ENCODE results near the gene NSMF. TPM values are rescaled to one million over a fixed set of nuclear protein-coding genes. Genes with fewer than 3 reads are reported as not detected.

Gene NSMF
- total RNA-seq, 1 donor from 2014 or later, result 85.3 TPM

- no peak overlapping the region for H3K27ac Mint-ChIP-seq
- H3K27me3 Mint-ChIP-seq (ENCODE audit: low read depth), result no peaks in the 10 kb centered on the region
Measured at GRCh38 chr9:137408651-137409405, 50.3 kb downstream of the NSMF start.

GRCh38 chr9:137407590-137408300 is 51.4 kb downstream of the NSMF start:
- TF ChIP-seq CTCF (IDR thresholded peaks at IDR 0.05; ENCODE audit: unreplicated experiment), result no peak
- no peak overlapping the region for H3K27ac Mint-ChIP-seq
- DNase-seq (ENCODE audit: low spot score in 2 of 2, unreplicated experiment in 2 of 2), result no peak
- no peaks in the 10 kb centered on the region for H3K27me3 Mint-ChIP-seq (ENCODE audit: low read depth)
- no peaks in the 10 kb centered on the region for H3K9me3 Mint-ChIP-seq
- no peak overlapping the region for H3K4me3 Mint-ChIP-seq
- H3K36me3 Mint-ChIP-seq, result peaks cover under 1% of the 10 kb centered on the region
- H3K4me1 Mint-ChIP-seq, result no peaks in the 10 kb centered on the region

More at GRCh38 chr9:137408651-137409405, 50.3 kb downstream of the NSMF start:
- no peaks in the 10 kb centered on the region for H3K36me3 Mint-ChIP-seq
- DNase-seq (ENCODE audit: low spot score in 2 of 2, unreplicated experiment in 2 of 2), result no peak
- H3K4me3 Mint-ChIP-seq, result no peak overlapping the region
- H3K4me1 Mint-ChIP-seq, result no peaks in the 10 kb centered on the region
- no peak for TF ChIP-seq CTCF (IDR thresholded peaks at IDR 0.05; ENCODE audit: unreplicated experiment)
- H3K9me3 Mint-ChIP-seq, result no peaks in the 10 kb centered on the region

- peak; percentile 63 to 85 for DNase-seq (ENCODE audit: low spot score in 2 of 2, unreplicated experiment in 2 of 2)
- H3K36me3 Mint-ChIP-seq, result peaks cover 7% of the 10 kb centered on the region
- no peak overlapping the region for H3K27ac Mint-ChIP-seq
- peaks cover 5% of the 10 kb centered on the region for H3K9me3 Mint-ChIP-seq
- peak; percentile 80 for TF ChIP-seq CTCF (IDR thresholded peaks at IDR 0.05; ENCODE audit: unreplicated experiment)
- no peaks in the 10 kb centered on the region for H3K27me3 Mint-ChIP-seq (ENCODE audit: low read depth)
- H3K4me1 Mint-ChIP-seq, result no peaks in the 10 kb centered on the region
- H3K4me3 Mint-ChIP-seq, result no peak overlapping the region
Measured at GRCh38 chr9:137406876-137407589, 52.1 kb downstream of the NSMF start.

GRCh38 chr9:137406085-137406760 is 52.9 kb downstream of the NSMF start:
- H3K4me3 Mint-ChIP-seq, result peak overlapping the region; percentile 26
- no peaks in the 10 kb centered on the region for H3K4me1 Mint-ChIP-seq
- no peak for TF ChIP-seq CTCF (IDR thresholded peaks at IDR 0.05; ENCODE audit: unreplicated experiment)
- DNase-seq (ENCODE audit: low spot score in 2 of 2, unreplicated experiment in 2 of 2), result no peak
- H3K27ac Mint-ChIP-seq, result no peak overlapping the region
- H3K27me3 Mint-ChIP-seq (ENCODE audit: low read depth), result no peaks in the 10 kb centered on the region
- peaks cover 5% of the 10 kb centered on the region for H3K9me3 Mint-ChIP-seq
- peaks cover 7% of the 10 kb centered on the region for H3K36me3 Mint-ChIP-seq

GRCh38 chr9:137405677-137406081 is 53.5 kb downstream of the NSMF start:
- peaks cover 5% of the 10 kb centered on the region for H3K9me3 Mint-ChIP-seq
- DNase-seq (ENCODE audit: low spot score in 2 of 2, unreplicated experiment in 2 of 2), result no peak
- no peak overlapping the region for H3K4me3 Mint-ChIP-seq
- H3K27me3 Mint-ChIP-seq (ENCODE audit: low read depth), result no peaks in the 10 kb centered on the region
- no peak overlapping the region for H3K27ac Mint-ChIP-seq
- TF ChIP-seq CTCF (IDR thresholded peaks at IDR 0.05; ENCODE audit: unreplicated experiment), result no peak
- H3K4me1 Mint-ChIP-seq, result no peaks in the 10 kb centered on the region
- H3K36me3 Mint-ChIP-seq, result peaks cover 7% of the 10 kb centered on the region
